Osteoblast (primary cell): ENCODE data around the gene HSPA1B. TPM values are rescaled to one million over a fixed set of nuclear protein-coding genes. Genes with fewer than 3 reads are reported as not detected.

Source experiments
- DNase-seq: peaks from one replicate; pipeline ENCODE4 v3.0.0; 2011; ENCODE audit warnings: low spot score, mixed read lengths; ENCODE audit not compliant: insufficient read length; ENCODE audit errors: missing footprints
- H2AFZ ChIP-seq: 2 replicates; pipeline ENCODE4 v1.6.0; 2011; ENCODE audit warnings: mild to moderate bottlenecking, low read length
- H3K27ac ChIP-seq: 2 replicates; pipeline ENCODE4 v1.5.1; 2011; ENCODE audit warnings: mild to moderate bottlenecking, low read depth, low read length, moderate library complexity
- H3K27me3 ChIP-seq: 2 replicates; pipeline ENCODE4 v1.6.0; 2012; ENCODE audit warnings: mild to moderate bottlenecking, control low read depth, inconsistent platforms, low read length, moderate library complexity; ENCODE audit not compliant: insufficient read depth
- H3K36me3 ChIP-seq: 2 replicates; pipeline ENCODE4 v1.5.1; 2011; ENCODE audit warnings: mild to moderate bottlenecking, low read length, control low read depth, moderate library complexity; ENCODE audit not compliant: insufficient read depth
- H3K4me1 ChIP-seq: 2 replicates; pipeline ENCODE4 v1.5.1; 2011; ENCODE audit warnings: mild to moderate bottlenecking, low read length, control low read depth, moderate library complexity; ENCODE audit not compliant: insufficient read depth
- H3K4me2 ChIP-seq: 2 replicates; pipeline ENCODE4 v1.6.0; 2011; ENCODE audit warnings: mild to moderate bottlenecking, low read length; ENCODE audit not compliant: insufficient read depth
- H3K4me3 ChIP-seq: fragments of 200-600 bp; sonication (generic); 3 replicates; pipeline ENCODE4 v1.5.1; 2012; ENCODE audit warnings: mild to moderate bottlenecking, low read length, inconsistent platforms; ENCODE audit not compliant: insufficient read depth
- H3K79me2 ChIP-seq: 2 replicates; pipeline ENCODE4 v1.6.0; 2012; ENCODE audit warnings: mild to moderate bottlenecking, low read length, control low read depth, inconsistent platforms; ENCODE audit not compliant: insufficient read depth
- H3K9me3 ChIP-seq: 2 replicates; pipeline ENCODE4 v1.5.1; 2011; ENCODE audit warnings: low read depth, low read length, control low read depth
- H4K20me1 ChIP-seq: 2 replicates; pipeline ENCODE4 v1.6.0; 2012; ENCODE audit warnings: mild to moderate bottlenecking, low read length, control low read depth; ENCODE audit not compliant: insufficient read depth
- total RNA-seq: library from RNA; depleted of rRNA; stranded (reverse); fragments of >200 nt; gene quantifications from 2 replicates; pipeline ENCODE4 v1.2.3, GENCODE V29; 2012
- TF ChIP-seq, protein P1 (sequence below): IDR thresholded peaks from 2 replicates; pipeline ENCODE4 v1.5.1; 2011; ENCODE audit warnings: mild to moderate bottlenecking, low read depth, low read length, moderate library complexity; ENCODE audit errors: extremely low read depth

Gene HSPA1B
- total RNA-seq, 1 donor, result 59.7 TPM

- H3K27me3 ChIP-seq, result no peaks in the 10 kb centered on the region
- H4K20me1 ChIP-seq, result no peaks in the 10 kb centered on the region
- no peak overlapping the region for H2AFZ ChIP-seq
- no peaks in the 10 kb centered on the region for H3K9me3 ChIP-seq
- peak; percentile 26 for DNase-seq
- no peaks in the 10 kb centered on the region for H3K36me3 ChIP-seq
- H3K27ac ChIP-seq, result no peak overlapping the region
- no peak overlapping the region for H3K4me3 ChIP-seq
- H3K4me1 ChIP-seq, result peaks cover 4% of the 10 kb centered on the region
- TF ChIP-seq, protein P1, sequence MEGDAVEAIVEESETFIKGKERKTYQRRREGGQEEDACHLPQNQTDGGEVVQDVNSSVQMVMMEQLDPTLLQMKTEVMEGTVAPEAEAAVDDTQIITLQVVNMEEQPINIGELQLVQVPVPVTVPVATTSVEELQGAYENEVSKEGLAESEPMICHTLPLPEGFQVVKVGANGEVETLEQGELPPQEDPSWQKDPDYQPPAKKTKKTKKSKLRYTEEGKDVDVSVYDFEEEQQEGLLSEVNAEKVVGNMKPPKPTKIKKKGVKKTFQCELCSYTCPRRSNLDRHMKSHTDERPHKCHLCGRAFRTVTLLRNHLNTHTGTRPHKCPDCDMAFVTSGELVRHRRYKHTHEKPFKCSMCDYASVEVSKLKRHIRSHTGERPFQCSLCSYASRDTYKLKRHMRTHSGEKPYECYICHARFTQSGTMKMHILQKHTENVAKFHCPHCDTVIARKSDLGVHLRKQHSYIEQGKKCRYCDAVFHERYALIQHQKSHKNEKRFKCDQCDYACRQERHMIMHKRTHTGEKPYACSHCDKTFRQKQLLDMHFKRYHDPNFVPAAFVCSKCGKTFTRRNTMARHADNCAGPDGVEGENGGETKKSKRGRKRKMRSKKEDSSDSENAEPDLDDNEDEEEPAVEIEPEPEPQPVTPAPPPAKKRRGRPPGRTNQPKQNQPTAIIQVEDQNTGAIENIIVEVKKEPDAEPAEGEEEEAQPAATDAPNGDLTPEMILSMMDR, result no peak
- H3K79me2 ChIP-seq, result no peaks in the 10 kb centered on the region
- no peak overlapping the region for H3K4me2 ChIP-seq
These were observed 41.8 kb downstream of the HSPA1B start for GRCh38 chr6:31869343-31869742.

GRCh38 chr6:31870385-31870921 lies 42.9 kb downstream of the HSPA1B start:
- no peaks in the 10 kb centered on the region for H4K20me1 ChIP-seq
- H3K4me3 ChIP-seq, result no peak overlapping the region
- H3K9me3 ChIP-seq, result no peaks in the 10 kb centered on the region
- no peak overlapping the region for H3K4me2 ChIP-seq
- H3K36me3 ChIP-seq, result no peaks in the 10 kb centered on the region
- DNase-seq, result peak; percentile 52
- no peaks in the 10 kb centered on the region for H3K79me2 ChIP-seq
- peaks cover 4% of the 10 kb centered on the region for H3K4me1 ChIP-seq
- H3K27me3 ChIP-seq, result no peaks in the 10 kb centered on the region
- H3K27ac ChIP-seq, result no peak overlapping the region
- TF ChIP-seq, protein P1, result no peak
- peak overlapping the region; percentile 78 for H2AFZ ChIP-seq

GRCh38 chr6:31871046-31871659 lies 43.6 kb downstream of the HSPA1B start:
- H4K20me1 ChIP-seq, result no peaks in the 10 kb centered on the region
- no peaks in the 10 kb centered on the region for H3K27me3 ChIP-seq
- no peak overlapping the region for H3K4me3 ChIP-seq
- no peaks in the 10 kb centered on the region for H3K36me3 ChIP-seq
- no peak overlapping the region for H3K27ac ChIP-seq
- TF ChIP-seq, protein P1, result no peak
- DNase-seq, result peak; percentile 86
- H3K9me3 ChIP-seq, result no peaks in the 10 kb centered on the region
- H3K79me2 ChIP-seq, result no peaks in the 10 kb centered on the region
- H2AFZ ChIP-seq, result peak overlapping the region; percentile 78
- H3K4me1 ChIP-seq, result peaks cover 4% of the 10 kb centered on the region
- H3K4me2 ChIP-seq, result no peak overlapping the region

DNA sequence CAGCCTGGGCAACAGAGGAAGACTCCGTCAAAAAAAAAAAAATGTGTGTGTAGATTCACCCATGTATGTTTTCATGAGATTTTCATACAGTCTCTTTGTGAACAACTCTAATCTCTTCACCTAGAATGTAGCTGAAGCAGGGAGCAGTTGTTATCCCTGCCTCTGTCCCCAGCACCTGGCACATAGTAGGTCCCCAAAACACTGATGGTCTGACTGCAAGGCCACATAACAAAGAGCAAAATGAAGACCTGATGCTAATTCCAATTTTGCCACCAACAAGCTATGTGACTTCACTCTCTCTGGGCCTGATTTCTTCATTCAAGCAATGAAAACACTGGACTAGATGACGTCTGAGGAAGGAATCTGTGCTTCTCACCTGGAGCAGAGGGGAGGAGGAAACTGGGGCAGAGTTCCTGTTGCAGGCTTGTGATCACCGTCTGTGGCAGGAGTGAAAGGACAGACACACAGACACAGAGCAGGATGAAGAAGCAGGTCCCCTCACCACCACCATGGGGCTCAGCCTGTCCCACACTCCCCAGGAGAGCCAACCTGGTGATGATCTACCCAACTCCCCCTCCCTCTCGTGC lies 46.6 kb downstream of the HSPA1B start:
- no peaks in the 10 kb centered on the region for H3K27me3 ChIP-seq
- H3K4me2 ChIP-seq, result no peak overlapping the region
- H2AFZ ChIP-seq, result no peak overlapping the region
- no peaks in the 10 kb centered on the region for H3K79me2 ChIP-seq
- H3K4me1 ChIP-seq, result peaks cover 4% of the 10 kb centered on the region
- H3K36me3 ChIP-seq, result no peaks in the 10 kb centered on the region
- H3K9me3 ChIP-seq, result no peaks in the 10 kb centered on the region
- no peak overlapping the region for H3K27ac ChIP-seq
- no peak overlapping the region for H3K4me3 ChIP-seq
- no peaks in the 10 kb centered on the region for H4K20me1 ChIP-seq
- peak; percentile 23 for DNase-seq
- TF ChIP-seq, protein P1, result no peak
